Esophagus muscularis mucosa (tissue), 4 donors: ENCODE results near the gene ZBTB12.

Source experiments
- CTCF ChIP-seq, 3 experiments: fragments of 200-600 bp in 2 of 3; fragments of 450-650 bp in 1 of 3; sonication (generic) in 2 of 3; IDR thresholded peaks; one replicate each; pipeline ENCODE4 v1.5.1; 2017 to 2019; ENCODE audit warnings: antibody characterized with exemption in 3 of 3, mild to moderate bottlenecking in 2 of 3, moderate library complexity in 1 of 3
- EP300 ChIP-seq: sonication (generic); formaldehyde crosslinking; IDR thresholded peaks from one replicate; pipeline ENCODE4 v1.6.1; 2017; ENCODE audit warnings: antibody characterized with exemption
- POLR2A ChIP-seq: fragments of 450-650 bp; IDR thresholded peaks from one replicate; pipeline ENCODE4 v1.6.1; 2017; ENCODE audit warnings: antibody characterized with exemption, moderate library complexity, mild to moderate bottlenecking, low read depth
- POLR2AphosphoS5 ChIP-seq, 2 donors: sonication (generic); formaldehyde crosslinking; IDR thresholded peaks; one replicate each; pipeline ENCODE4 v1.6.1; 2017; ENCODE audit warnings: antibody characterized with exemption in 2 of 2

GRCh38 chr6:31870385-31870921 is 31.4 kb downstream of the ZBTB12 start:
- TF ChIP-seq CTCF (IDR thresholded peaks at IDR 0.05) (no peak), POLR2AphosphoS5 (IDR thresholded peaks at IDR 0.05) (no peak), POLR2A (no peak), EP300 (no peak)
